GM12878 (cell line): ENCODE results near the gene GDAP1L1. TPM values are rescaled to one million over a fixed set of nuclear protein-coding genes. Genes with fewer than 3 reads are reported as not detected.

Experiments
- ATAC-seq: fragments of 200-7000 bp; cut with Tn5 transposase; 3 replicates; pipeline ENCODE4 v1.9.1; 2020; ENCODE audit warnings: mild to moderate bottlenecking, moderate library complexity
- BruUV-seq: library from RNA; stranded (reverse); fragments of 400-500 nt; replicated peaks from 2 replicates; lab custom pipeline; 2021; lab: Mats Ljungman, UMichigan
- CTCF ChIA-PET: fragments of 300-600 bp; sonication (Branson Sonifier 250); formaldehyde crosslinking; extraction: SDS; loops from one replicate; lab custom pipeline; 2021; ENCODE audit warnings: inconsistent platforms; lab: Yijun Ruan, JAX
- POLR2A ChIA-PET: fragments of 350-600 bp; formaldehyde crosslinking; extraction: SDS; loops from one replicate; lab custom pipeline; 2021; ENCODE audit warnings: inconsistent platforms; lab: Charles Lee
- RAD21 ChIA-PET: fragments of 300-600 bp; sonication (Branson Sonifier 250); formaldehyde crosslinking; loops from one replicate; lab custom pipeline; 2023; ENCODE audit warnings: antibody characterized with exemption; ENCODE audit not compliant: unreplicated experiment; lab: Charles Lee
- SMC1A ChIA-PET: fragments of 300-600 bp; sonication (Branson Sonifier 250); formaldehyde crosslinking; loops from one replicate; lab custom pipeline; 2023; ENCODE audit not compliant: unreplicated experiment, uncharacterized antibody; lab: Charles Lee
- DNase-seq: peaks from one replicate; pipeline ENCODE4 v3.0.0-alpha.2; 2011; ENCODE audit warnings: low read depth, low spot score
- FAIRE-seq: peaks from 3 replicates; lab custom pipeline; 2011; peaks lifted over from hg19 to GRCh38; lab: Jason Lieb, UNC
- H2AFZ ChIP-seq: 2 replicates; pipeline ENCODE4 v1.6.0; 2011; ENCODE audit warnings: low read depth, low read length, control low read depth; ENCODE audit not compliant: control insufficient read depth
- H3K27ac ChIP-seq: 2 replicates; pipeline ENCODE4 v1.5.1; 2011; ENCODE audit warnings: control low read depth; ENCODE audit not compliant: control insufficient read depth, insufficient read depth
- H3K27me3 ChIP-seq, 2 experiments: replicated peaks in 1 of 2; 2 replicates each; pipeline versions ENCODE4 v1.6.0 to v1.6.1; 2011; ENCODE audit warnings: low read length in 1 of 2; ENCODE audit not compliant: control insufficient read depth in 2 of 2, insufficient read depth in 2 of 2
- H3K36me3 ChIP-seq, 2 experiments: 2 replicates each; pipeline ENCODE4 v1.5.1; 2011; ENCODE audit warnings: low read length in 1 of 2; ENCODE audit not compliant: control insufficient read depth in 2 of 2, insufficient read depth in 2 of 2
- H3K4me1 ChIP-seq: 2 replicates; pipeline ENCODE4 v1.6.1; 2011; ENCODE audit warnings: mild to moderate bottlenecking, low read length, moderate library complexity, mixed read lengths; ENCODE audit not compliant: control insufficient read depth, insufficient read depth
- H3K4me2 ChIP-seq: 2 replicates; pipeline ENCODE4 v1.6.0; 2011; ENCODE audit warnings: control low read depth; ENCODE audit not compliant: control insufficient read depth, insufficient read depth
- H3K4me3 ChIP-seq: fragments of 200-600 bp; sonication (generic); 2 replicates; pipeline ENCODE4 v1.5.1; 2016
- H3K79me2 ChIP-seq: 2 replicates; pipeline ENCODE4 v1.6.0; 2011; ENCODE audit warnings: low read length; ENCODE audit not compliant: control insufficient read depth, insufficient read depth
- H3K9ac ChIP-seq: 2 replicates; pipeline ENCODE4 v1.8.0; 2011; ENCODE audit warnings: low read length, control low read depth, mixed read lengths; ENCODE audit not compliant: control insufficient read depth, insufficient read depth
- H3K9me3 ChIP-seq: replicated peaks from 3 replicates; pipeline ENCODE4 v1.5.1; 2011; ENCODE audit warnings: mild to moderate bottlenecking, low read length; ENCODE audit not compliant: control insufficient read depth, insufficient read depth
- H4K20me1 ChIP-seq: 2 replicates; pipeline ENCODE4 v1.6.0; 2011; ENCODE audit not compliant: control insufficient read depth, insufficient read depth
- BMI1 ChIP-seq: fragments of 450-650 bp; IDR thresholded peaks from 2 replicates; pipeline ENCODE4 v1.6.1; 2016; ENCODE audit warnings: mild to moderate bottlenecking, moderate library complexity, borderline replicate concordance
- CHD1 ChIP-seq: IDR thresholded peaks from 2 replicates; pipeline ENCODE4 v1.6.1; 2012; ENCODE audit warnings: low read depth, low read length, improper control_type of control experiment
- CHD4 ChIP-seq: fragments of 200-600 bp; sonication (generic); IDR thresholded peaks from 2 replicates; pipeline ENCODE4 v1.6.1; 2016; ENCODE audit warnings: mild to moderate bottlenecking
- HDGF ChIP-seq: fragments of 450-650 bp; IDR thresholded peaks from 2 replicates; pipeline ENCODE4 v1.6.1; 2016; ENCODE audit warnings: antibody characterized with exemption
- IKZF1 ChIP-seq: fragments of 450-650 bp; conservative IDR thresholded peaks from 2 replicates; pipeline ENCODE4 v1.6.1; 2017; ENCODE audit warnings: antibody characterized with exemption, mild to moderate bottlenecking
- IKZF2 ChIP-seq, 2 experiments: fragments of 450-650 bp; IDR thresholded peaks; 2 replicates each; pipeline ENCODE4 v1.6.1; 2017; ENCODE audit warnings: mild to moderate bottlenecking in 2 of 2, moderate library complexity in 2 of 2
- MEF2A ChIP-seq: IDR thresholded peaks from 2 replicates; pipeline ENCODE4 v1.6.1; 2011; ENCODE audit warnings: low read depth, mild to moderate bottlenecking, low read length, moderate library complexity; ENCODE audit not compliant: insufficient read depth
- RAD51 ChIP-seq: fragments of 450-650 bp; IDR thresholded peaks from 2 replicates; pipeline ENCODE4 v1.6.1; 2016; ENCODE audit warnings: moderate library complexity, mild to moderate bottlenecking, inconsistent platforms
- SMAD1 ChIP-seq: fragments of 450-650 bp; IDR thresholded peaks from 2 replicates; pipeline ENCODE4 v1.6.1; 2018; ENCODE audit warnings: mild to moderate bottlenecking, low read depth; ENCODE audit not compliant: partially characterized antibody
- SMARCA5 ChIP-seq: fragments of 450-650 bp; IDR thresholded peaks from 2 replicates; pipeline ENCODE4 v1.6.1; 2017; ENCODE audit warnings: mild to moderate bottlenecking
- SPI1 ChIP-seq: IDR thresholded peaks from 2 replicates; pipeline ENCODE4 v1.6.1; 2011; ENCODE audit warnings: low read depth, mild to moderate bottlenecking, low read length, moderate library complexity, borderline replicate concordance; ENCODE audit not compliant: insufficient read depth
- STAT1 ChIP-seq: fragments of 450-650 bp; conservative IDR thresholded peaks from 2 replicates; pipeline ENCODE4 v1.6.1; 2014; ENCODE audit warnings: antibody characterized with exemption, mild to moderate bottlenecking
- WGBS: methylation state at CpG from one replicate; pipeline ENCODE4 v1.1.6; 2016; ENCODE audit warnings: low lambda C conversion rate; ENCODE audit not compliant: insufficient replicate concordance, insufficient coverage; ENCODE audit errors: missing lambda C conversion rate; 5-methylcytosine and 5-hydroxymethylcytosine counted together
- in situ Hi-C: fragments of 300-500 bp; cut with MboI; formaldehyde crosslinking; loops from 9 replicates; pipeline ENCODE4 v1.14.3; 2018; ENCODE audit warnings: mixed read lengths
- intact Hi-C: fragments of 100-400 bp; cut with micrococcal nuclease; formaldehyde crosslinking; loops from one replicate; pipeline ENCODE4 v1.14.2; 2022; ENCODE audit not compliant: unreplicated experiment
- polyA plus RNA-seq, 11 experiments: library from polyadenylated mRNA; depleted of rRNA in 4 of 11; unstranded in 6 of 11; stranded (reverse) in 5 of 11; fragments of >200 nt; fragmentation: Nextera tagmentation in 4 of 11; fragmentation: Illumina TruSeq in 1 of 11; extraction: Ambion mirVana in 4 of 11; extraction: Trizol in 1 of 11; gene quantifications; 1 replicate in 1 of 11; 2 replicates in 10 of 11; pipeline versions ENCODE4 v1.2.1 to v1.2.3, GENCODE V29; 2011 to 2016; ENCODE audit warnings: inconsistent platforms in 2 of 11, missing spikeins in 2 of 11, low read depth in 1 of 11
- total RNA-seq, 4 experiments: library from RNA; depleted of rRNA in 3 of 4; stranded (reverse); fragments of >200 nt in 3 of 4; fragmentation: Illumina TruSeq in 1 of 4; extraction: Trizol in 1 of 4; gene quantifications; 2 replicates each; pipeline versions ENCODE4 v1.2.1 to v1.2.3, GENCODE V29; 2013 to 2021
- TF ChIP-seq, protein P1 (sequence below): fragments of 450-650 bp; IDR thresholded peaks from 2 replicates; pipeline ENCODE4 v1.6.1; 2016; ENCODE audit warnings: mild to moderate bottlenecking
- TF ChIP-seq, protein P2 (sequence below): fragments of 450-650 bp; IDR thresholded peaks from 2 replicates; pipeline ENCODE4 v1.6.1; 2017; ENCODE audit warnings: borderline replicate concordance

The GDAP1L1 gene
- total and polyA plus RNA-seq, 10 of the 15 experiments (the other 5 are each of a cell fraction or from before 2014, with no cell fraction given): 0.08 to 0.38 TPM; not detected in 8

DNA sequence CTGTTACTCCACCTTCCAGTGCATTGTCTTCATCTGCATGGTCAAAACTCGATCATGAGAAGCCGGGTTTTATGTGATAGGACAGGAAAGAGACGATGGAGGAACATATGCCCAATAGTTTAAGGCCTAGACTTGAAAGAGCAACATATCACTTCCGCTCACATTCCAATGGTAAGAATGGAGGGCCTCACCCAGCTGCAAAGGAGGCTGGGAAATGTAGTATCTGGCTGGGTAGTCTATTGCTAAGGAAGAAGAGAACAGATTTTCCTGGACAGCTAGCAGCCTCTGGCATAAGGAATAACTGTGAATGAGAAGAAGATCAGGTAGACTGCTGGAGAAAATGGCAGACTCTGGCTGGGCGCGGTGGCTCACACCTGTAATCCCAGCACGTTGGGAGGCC, 44.6 kb downstream of the GDAP1L1 start (continued):
- TF ChIP-seq HDGF (no peak), SMAD1 (no peak), CHD4 (no peak), STAT1 (no peak), BMI1 (no peak), RAD51 (no peak), IKZF1 (no peak), CHD1 (no peak), IKZF2 (IDR thresholded peaks at IDR 0.05) (no peak), MEF2A (no peak)
- TF ChIP-seq, protein P1, sequence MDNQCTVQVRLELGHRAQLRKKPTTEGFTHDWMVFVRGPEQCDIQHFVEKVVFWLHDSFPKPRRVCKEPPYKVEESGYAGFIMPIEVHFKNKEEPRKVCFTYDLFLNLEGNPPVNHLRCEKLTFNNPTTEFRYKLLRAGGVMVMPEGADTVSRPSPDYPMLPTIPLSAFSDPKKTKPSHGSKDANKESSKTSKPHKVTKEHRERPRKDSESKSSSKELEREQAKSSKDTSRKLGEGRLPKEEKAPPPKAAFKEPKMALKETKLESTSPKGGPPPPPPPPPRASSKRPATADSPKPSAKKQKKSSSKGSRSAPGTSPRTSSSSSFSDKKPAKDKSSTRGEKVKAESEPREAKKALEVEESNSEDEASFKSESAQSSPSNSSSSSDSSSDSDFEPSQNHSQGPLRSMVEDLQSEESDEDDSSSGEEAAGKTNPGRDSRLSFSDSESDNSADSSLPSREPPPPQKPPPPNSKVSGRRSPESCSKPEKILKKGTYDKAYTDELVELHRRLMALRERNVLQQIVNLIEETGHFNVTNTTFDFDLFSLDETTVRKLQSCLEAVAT: no peak

DNA sequence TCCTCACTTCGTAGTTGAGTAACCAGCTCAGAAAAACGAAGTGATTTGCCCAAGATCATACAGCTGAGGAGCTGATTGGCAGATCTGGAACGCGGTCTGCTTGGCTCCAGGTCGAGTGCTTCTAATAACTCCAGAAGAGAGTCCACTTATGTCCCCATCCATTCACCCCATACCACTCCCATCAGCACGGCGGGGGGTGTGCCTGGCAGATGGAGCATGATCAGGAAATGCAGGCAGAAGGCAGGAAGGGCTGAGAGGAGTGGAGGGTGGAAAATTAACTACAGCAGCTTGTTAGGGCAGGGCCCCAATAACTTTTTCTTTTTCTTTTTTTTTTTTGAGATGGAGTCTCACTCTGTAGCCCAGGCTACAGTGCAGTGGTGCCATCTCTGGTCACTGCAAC, 48.9 kb downstream of the GDAP1L1 start:
- POLR2A ChIA-PET: no interaction called here
- Histone ChIP-seq H3K36me3 (no peaks in the 10 kb centered on the region), H2AFZ (no peak overlapping the region), H3K4me2 (no peak overlapping the region), H3K9me3 (no peaks in the 10 kb centered on the region), H3K27me3 (no peaks in the 10 kb centered on the region), H3K79me2 (no peaks in the 10 kb centered on the region), H3K4me1 (no peaks in the 10 kb centered on the region), H3K9ac (no peak overlapping the region), H3K27ac (no peak overlapping the region), H4K20me1 (no peaks in the 10 kb centered on the region), H3K4me3 (no peak overlapping the region)
- no peak for DNase-seq
- FAIRE-seq: no peak
- 52% methylated on average over 7 of the region's 7 CpGs for WGBS
- SMC1A ChIA-PET: interaction anchor here (0.6 kb wide), 1 partner anchor 36 kb away, joined by 3 read pairs; no protein-coding TSS in a partner anchor
- TF ChIP-seq, protein P2, sequence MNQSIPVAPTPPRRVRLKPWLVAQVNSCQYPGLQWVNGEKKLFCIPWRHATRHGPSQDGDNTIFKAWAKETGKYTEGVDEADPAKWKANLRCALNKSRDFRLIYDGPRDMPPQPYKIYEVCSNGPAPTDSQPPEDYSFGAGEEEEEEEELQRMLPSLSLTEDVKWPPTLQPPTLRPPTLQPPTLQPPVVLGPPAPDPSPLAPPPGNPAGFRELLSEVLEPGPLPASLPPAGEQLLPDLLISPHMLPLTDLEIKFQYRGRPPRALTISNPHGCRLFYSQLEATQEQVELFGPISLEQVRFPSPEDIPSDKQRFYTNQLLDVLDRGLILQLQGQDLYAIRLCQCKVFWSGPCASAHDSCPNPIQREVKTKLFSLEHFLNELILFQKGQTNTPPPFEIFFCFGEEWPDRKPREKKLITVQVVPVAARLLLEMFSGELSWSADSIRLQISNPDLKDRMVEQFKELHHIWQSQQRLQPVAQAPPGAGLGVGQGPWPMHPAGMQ: no peak
- TF ChIP-seq SPI1 (no peak), SMARCA5 (no peak)
- ATAC-seq: no peak
- intact Hi-C loops: no loop called here
- in situ Hi-C loops: no loop called here
- BruUV-seq: no TSS peak
- CTCF ChIA-PET: no interaction called here
- RAD21 ChIA-PET: no interaction called here
